Measurements from ENCODE around the gene FOLR2.

FOLR2 gene

GRCh38 chr11:72229336-72229924 lies 12.8 kb downstream of the FOLR2 start:
- no peak for DNase-seq (ENCODE audit: low read depth in 1 of 2, low spot score in 1 of 2)

- no peak for DNase-seq (ENCODE audit: low read depth in 1 of 2, low spot score in 1 of 2)
These were observed 13.6 kb downstream of the FOLR2 start for GRCh38 chr11:72229925-72230763.

GRCh38 chr11:72230764-72231365 lies 14.3 kb downstream of the FOLR2 start:
- DNase-seq (ENCODE audit: low read depth in 1 of 2, low spot score in 1 of 2): no peak

GRCh38 chr11:72231396-72232259 lies 15.0 kb downstream of the FOLR2 start:
- no peak for DNase-seq (ENCODE audit: low read depth in 1 of 2, low spot score in 1 of 2)

GRCh38 chr11:72232260-72233055 lies 15.9 kb downstream of the FOLR2 start:
- no peak for DNase-seq (ENCODE audit: low read depth in 1 of 2, low spot score in 1 of 2)

GRCh38 chr11:72233056-72233772 lies 16.6 kb downstream of the FOLR2 start:
- DNase-seq (ENCODE audit: low read depth in 1 of 2, low spot score in 1 of 2): no peak

- no peak for DNase-seq (ENCODE audit: low read depth in 1 of 2, low spot score in 1 of 2)
These were observed 17.3 kb downstream of the FOLR2 start for GRCh38 chr11:72233773-72234513.

GRCh38 chr11:72234514-72234830 lies 17.9 kb downstream of the FOLR2 start:
- no peak for DNase-seq (ENCODE audit: low read depth in 1 of 2, low spot score in 1 of 2)

GRCh38 chr11:72234920-72235319 lies 18.3 kb downstream of the FOLR2 start:
- no peak for DNase-seq (ENCODE audit: low read depth in 1 of 2, low spot score in 1 of 2)

- no peak for DNase-seq (ENCODE audit: low read depth in 1 of 2, low spot score in 1 of 2)
These were observed 18.9 kb downstream of the FOLR2 start for GRCh38 chr11:72235351-72236057.

GRCh38 chr11:72236083-72236697 lies 19.6 kb downstream of the FOLR2 start:
- no peak for DNase-seq (ENCODE audit: low read depth in 1 of 2, low spot score in 1 of 2)

- no peak for DNase-seq (ENCODE audit: low read depth in 1 of 2, low spot score in 1 of 2)
These were observed 20.1 kb downstream of the FOLR2 start for GRCh38 chr11:72236774-72237111.

- DNase-seq (ENCODE audit: low read depth in 1 of 2, low spot score in 1 of 2): no peak
These were observed 20.7 kb downstream of the FOLR2 start for GRCh38 chr11:72237112-72237931.

GRCh38 chr11:72238040-72238450 lies 21.5 kb downstream of the FOLR2 start:
- DNase-seq (ENCODE audit: low read depth in 1 of 2, low spot score in 1 of 2): peak in 1 of 2 donors; percentile 30

- no peak for DNase-seq (ENCODE audit: low read depth in 1 of 2, low spot score in 1 of 2)
These were observed 22.1 kb downstream of the FOLR2 start for GRCh38 chr11:72238492-72239312.

GRCh38 chr11:72239313-72239848 lies 22.8 kb downstream of the FOLR2 start:
- no peak for DNase-seq (ENCODE audit: low read depth in 1 of 2, low spot score in 1 of 2)
